ENCODE data around the gene FSIP1.

FSIP1 gene

GRCh38 chr15:39801641-39802309 is 19.1 kb upstream of the FSIP1 start:
- DNase-seq (ENCODE audit: insufficient read length, low spot score) (no peak), FAIRE-seq (no peak)
- TF ChIP-seq POLR2A (IDR thresholded peaks at IDR 0.05; ENCODE audit: low read depth, low read length), result no peak

GRCh38 chr15:39799552-39800011 is 16.9 kb upstream of the FSIP1 start:
- FAIRE-seq (no peak), DNase-seq (ENCODE audit: insufficient read length, low spot score) (no peak)
- TF ChIP-seq POLR2A (IDR thresholded peaks at IDR 0.05; ENCODE audit: low read depth, low read length), result no peak

GRCh38 chr15:39798382-39798781 is 15.7 kb upstream of the FSIP1 start:
- no peak for TF ChIP-seq POLR2A (IDR thresholded peaks at IDR 0.05; ENCODE audit: low read depth, low read length)
- DNase-seq (ENCODE audit: insufficient read length, low spot score) (no peak), FAIRE-seq (no peak)

GRCh38 chr15:39797407-39797806 is 14.8 kb upstream of the FSIP1 start:
- DNase-seq (ENCODE audit: insufficient read length, low spot score) (no peak), FAIRE-seq (no peak)
- no peak for TF ChIP-seq POLR2A (IDR thresholded peaks at IDR 0.05; ENCODE audit: low read depth, low read length)

- TF ChIP-seq POLR2A (IDR thresholded peaks at IDR 0.05; ENCODE audit: low read depth, low read length), result no peak
- FAIRE-seq (no peak), DNase-seq (ENCODE audit: insufficient read length, low spot score) (no peak)
Measured at GRCh38 chr15:39796601-39797000, 14.0 kb upstream of the FSIP1 start.

GRCh38 chr15:39795486-39795885 is 12.8 kb upstream of the FSIP1 start:
- FAIRE-seq, result no peak
- no peak for TF ChIP-seq POLR2A (IDR thresholded peaks at IDR 0.05; ENCODE audit: low read depth, low read length)
- DNase-seq (ENCODE audit: insufficient read length, low spot score), result no peak

GRCh38 chr15:39794954-39795353 is 12.3 kb upstream of the FSIP1 start:
- FAIRE-seq (no peak), DNase-seq (ENCODE audit: insufficient read length, low spot score) (no peak)
- no peak for TF ChIP-seq POLR2A (IDR thresholded peaks at IDR 0.05; ENCODE audit: low read depth, low read length)

GRCh38 chr15:39793923-39794322 is 11.3 kb upstream of the FSIP1 start:
- TF ChIP-seq POLR2A (IDR thresholded peaks at IDR 0.05; ENCODE audit: low read depth, low read length), result no peak
- DNase-seq (ENCODE audit: insufficient read length, low spot score) (no peak), FAIRE-seq (no peak)

GRCh38 chr15:39792844-39793335 is 10.2 kb upstream of the FSIP1 start:
- FAIRE-seq (no peak), DNase-seq (ENCODE audit: insufficient read length, low spot score) (no peak)
- TF ChIP-seq POLR2A (IDR thresholded peaks at IDR 0.05; ENCODE audit: low read depth, low read length), result no peak

- TF ChIP-seq POLR2A (IDR thresholded peaks at IDR 0.05; ENCODE audit: low read depth, low read length), result no peak
- DNase-seq (ENCODE audit: insufficient read length, low spot score) (no peak), FAIRE-seq (no peak)
Measured at GRCh38 chr15:39792025-39792843, 9.6 kb upstream of the FSIP1 start.

GRCh38 chr15:39789736-39790135 is 7.1 kb upstream of the FSIP1 start:
- DNase-seq (ENCODE audit: insufficient read length, low spot score) (no peak), FAIRE-seq (no peak)
- TF ChIP-seq POLR2A (IDR thresholded peaks at IDR 0.05; ENCODE audit: low read depth, low read length), result no peak

- FAIRE-seq, result no peak
- DNase-seq (ENCODE audit: insufficient read length, low spot score), result no peak
Measured at GRCh38 chr15:39788800-39789565, 6.3 kb upstream of the FSIP1 start.

GRCh38 chr15:39788108-39788507 is 5.5 kb upstream of the FSIP1 start:
- FAIRE-seq (no peak), DNase-seq (ENCODE audit: insufficient read length, low spot score) (no peak)
- no peak for TF ChIP-seq POLR2A (IDR thresholded peaks at IDR 0.05; ENCODE audit: low read depth, low read length)

More at GRCh38 chr15:39788800-39789565, 6.3 kb upstream of the FSIP1 start:
- TF ChIP-seq POLR2A (IDR thresholded peaks at IDR 0.05; ENCODE audit: low read depth, low read length), result no peak

GRCh38 chr15:39787479-39787878 is 4.8 kb upstream of the FSIP1 start:
- FAIRE-seq (no peak), DNase-seq (ENCODE audit: insufficient read length, low spot score) (no peak)

More at GRCh38 chr15:39787479-39787878, 4.8 kb upstream of the FSIP1 start:
- TF ChIP-seq POLR2A (IDR thresholded peaks at IDR 0.05; ENCODE audit: low read depth, low read length), result no peak

Data from H54 (cell line).